Heart left ventricle (tissue), 16 donors: ENCODE data around the gene RABGGTB. TPM values are rescaled to one million over a fixed set of nuclear protein-coding genes. Genes with fewer than 3 reads are reported as not detected.

Source experiments
- ATAC-seq, 4 donors: fragments of 200-7000 bp; cut with Tn5 transposase; one replicate each; pipeline ENCODE4 v1.9.1; 2020 to 2022; ENCODE audit warnings: moderate library complexity in 4 of 4, mild to moderate bottlenecking in 3 of 4, moderate number of reproducible peaks in 1 of 4
- DNase-seq, 5 donors: peaks; one replicate each; pipeline ENCODE4 v3.0.0-alpha.2; 2020
- H3K27ac ChIP-seq, 12 donors: fragments of 200-600 bp; sonication (generic) in 4 of 12; one replicate each; pipeline versions ENCODE4 v1.5.0 to v1.8.0; 2016 to 2022; ENCODE audit warnings: mild to moderate bottlenecking in 2 of 12
- H3K27me3 ChIP-seq, 9 donors: fragments of 200-600 bp; sonication (generic) in 2 of 9; one replicate each; pipeline versions ENCODE4 v1.5.1 to v1.8.0; 2016 to 2022; ENCODE audit warnings: mild to moderate bottlenecking in 3 of 9
- H3K36me3 ChIP-seq, 9 donors: fragments of 200-600 bp; sonication (generic) in 2 of 9; one replicate each; pipeline versions ENCODE4 v1.5.0 to v1.8.0; 2018 to 2022; ENCODE audit warnings: mild to moderate bottlenecking in 2 of 9
- H3K4me1 ChIP-seq, 12 donors: fragments of 200-600 bp; sonication (generic) in 4 of 12; one replicate each; pipeline versions ENCODE4 v1.5.0 to v1.8.0; 2016 to 2022; ENCODE audit warnings: mild to moderate bottlenecking in 3 of 12
- H3K4me3 ChIP-seq, 12 donors: fragments of 200-600 bp; sonication (generic) in 4 of 12; one replicate each; pipeline versions ENCODE4 v1.5.0 to v1.8.0; 2017 to 2022; ENCODE audit warnings: mild to moderate bottlenecking in 9 of 12, moderate library complexity in 4 of 12
- H3K9me3 ChIP-seq, 12 donors: fragments of 200-600 bp; sonication (generic) in 4 of 12; one replicate each; pipeline versions ENCODE4 v1.5.0 to v1.8.0; 2016 to 2022; ENCODE audit warnings: mild to moderate bottlenecking in 1 of 12
- POLR2A ChIP-seq, 2 donors: fragments of 450-650 bp; IDR thresholded peaks; one replicate each; pipeline ENCODE4 v1.6.1; 2017; ENCODE audit warnings: antibody characterized with exemption in 2 of 2, mild to moderate bottlenecking in 2 of 2, moderate library complexity in 2 of 2
- WGBS, 4 donors: extraction: QIAGEN DNeasy Blood & Tissue Kit in 2 of 4; methylation state at CpG; one replicate each; pipeline versions ENCODE4 v1.1.5 to v1.1.7; 2013 to 2018; 5-methylcytosine and 5-hydroxymethylcytosine counted together
- intact Hi-C, 10 donors: fragments of 100-400 bp; cut with DNase I; formaldehyde crosslinking; loops; one replicate each; pipeline versions ENCODE4 v1.11.1 to v1.14.2; 2022
- polyA plus RNA-seq, 2 donors: library from polyadenylated mRNA; stranded (reverse); fragments of 200-250 nt; gene quantifications; one replicate each; pipeline ENCODE4 v1.2.3, GENCODE V29; 2013
- total RNA-seq, 9 donors: library from RNA; depleted of rRNA in 2 of 9; stranded (reverse); fragments of >200 nt in 2 of 9; fragmentation: NEBNext Ultra II Directional in 3 of 9; extraction: Animal tissue kit (Norgen Biotek cat#: 25700) in 3 of 9; gene quantifications; one replicate each; pipeline versions ENCODE4 v1.1.0 to v1.2.4, GENCODE V29; 2016 to 2023
- TF ChIP-seq, protein P1 (sequence below), 12 donors: fragments of 200-600 bp; sonication (generic) in 4 of 12; IDR thresholded peaks; one replicate each; pipeline versions ENCODE4 v1.5.0 to v1.8.0; 2018 to 2022; ENCODE audit warnings: antibody characterized with exemption in 12 of 12, mild to moderate bottlenecking in 5 of 12
- donor health status: ischemic (EF 13 %, LVEDD 7.1; RV severe dilation, severe dysfunction).
- donor health status: healthy with polysubstance abuse.
- donor health status: DM: no; HTN: yes; CAD: no.
- donor health status: DM: no; HTN: no; CAD: no.
- donor health status: ischemic (EF 25% LVEDD 6.9; RV normal size, moderate dysfunction).
- donor health status: ischemic (EF 25% LVEDD 5.7; RV mildly dilated, moderate dysfunction).
- donor health status: healthy.
- donor health status: DM: yes; HTN: yes; CAD: no.
- donor health status: ischemic (EF 35%, LVEDD 5.7; RV mildly dilated, moderate dysfunction).
- donor health status: nonischemic (EF 11% LVEDD 7.7; RV severe dilation, severe dysfunction).
- donor health status: DM: yes; HTN: yes; CAD: no.
- donor health status: PGD.
- donor health status: ischemic (EF 29% LVEDD 5.4; RV normal size, mild dysfunction).
- donor health status: nonischemic (EF 23%, LVEDD 6.1; RV moderate dilation, normal function).

RABGGTB gene
- total and polyA plus RNA-seq, 11 donors: 30.7 to 67.4 (median 55.1) TPM

DNA sequence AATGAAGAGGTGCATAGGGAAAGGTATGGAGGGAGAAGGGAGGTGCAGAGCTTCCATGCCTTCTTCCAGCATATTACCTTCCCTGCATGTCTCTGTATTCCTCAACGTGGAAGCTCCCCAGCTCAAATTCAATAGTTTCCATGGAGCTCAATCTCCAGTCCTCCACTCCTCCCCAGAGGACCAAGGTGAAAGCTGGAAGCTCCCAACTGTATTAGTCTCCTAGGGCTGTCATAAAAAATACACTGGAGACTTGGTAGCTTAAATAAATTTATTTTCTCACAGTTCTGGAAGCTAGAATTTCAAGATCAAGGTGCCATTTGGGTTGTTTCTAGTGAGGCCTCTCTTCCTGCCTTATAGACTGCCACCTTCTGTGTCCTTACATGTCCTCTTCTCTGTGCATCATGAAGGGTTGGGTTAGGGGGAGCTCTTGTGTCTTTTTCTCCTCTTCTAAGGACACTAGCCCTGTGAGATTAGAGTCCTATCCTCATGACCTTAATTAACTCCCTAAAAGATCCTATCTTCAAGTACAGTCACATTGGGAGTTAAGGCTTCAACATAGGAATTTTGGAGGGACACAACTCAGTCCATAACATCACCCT is 21.9 kb upstream of the RABGGTB start:
- intact Hi-C loops: no loop called here
- H3K9me3 ChIP-seq: no peaks in the 10 kb centered on the region
- DNase-seq: no peak
- H3K4me3 ChIP-seq: no peak overlapping the region
- TF ChIP-seq, protein P1, sequence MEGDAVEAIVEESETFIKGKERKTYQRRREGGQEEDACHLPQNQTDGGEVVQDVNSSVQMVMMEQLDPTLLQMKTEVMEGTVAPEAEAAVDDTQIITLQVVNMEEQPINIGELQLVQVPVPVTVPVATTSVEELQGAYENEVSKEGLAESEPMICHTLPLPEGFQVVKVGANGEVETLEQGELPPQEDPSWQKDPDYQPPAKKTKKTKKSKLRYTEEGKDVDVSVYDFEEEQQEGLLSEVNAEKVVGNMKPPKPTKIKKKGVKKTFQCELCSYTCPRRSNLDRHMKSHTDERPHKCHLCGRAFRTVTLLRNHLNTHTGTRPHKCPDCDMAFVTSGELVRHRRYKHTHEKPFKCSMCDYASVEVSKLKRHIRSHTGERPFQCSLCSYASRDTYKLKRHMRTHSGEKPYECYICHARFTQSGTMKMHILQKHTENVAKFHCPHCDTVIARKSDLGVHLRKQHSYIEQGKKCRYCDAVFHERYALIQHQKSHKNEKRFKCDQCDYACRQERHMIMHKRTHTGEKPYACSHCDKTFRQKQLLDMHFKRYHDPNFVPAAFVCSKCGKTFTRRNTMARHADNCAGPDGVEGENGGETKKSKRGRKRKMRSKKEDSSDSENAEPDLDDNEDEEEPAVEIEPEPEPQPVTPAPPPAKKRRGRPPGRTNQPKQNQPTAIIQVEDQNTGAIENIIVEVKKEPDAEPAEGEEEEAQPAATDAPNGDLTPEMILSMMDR (IDR thresholded peaks at IDR 0.05): no peak
- no peak for TF ChIP-seq POLR2A (IDR thresholded peaks at IDR 0.05)
- no peaks in the 10 kb centered on the region for H3K27me3 ChIP-seq
- H3K27ac ChIP-seq: no peak overlapping the region
- ATAC-seq: no peak
- H3K4me1 ChIP-seq: no peaks in the 10 kb centered on the region
- peaks cover 0 to 38% (median 8%) of the 10 kb centered on the region in 9 donors for H3K36me3 ChIP-seq
- 79 to 93% (median 89%) methylated on average over 1 of the region's 1 CpG for WGBS, 4 donors

DNA sequence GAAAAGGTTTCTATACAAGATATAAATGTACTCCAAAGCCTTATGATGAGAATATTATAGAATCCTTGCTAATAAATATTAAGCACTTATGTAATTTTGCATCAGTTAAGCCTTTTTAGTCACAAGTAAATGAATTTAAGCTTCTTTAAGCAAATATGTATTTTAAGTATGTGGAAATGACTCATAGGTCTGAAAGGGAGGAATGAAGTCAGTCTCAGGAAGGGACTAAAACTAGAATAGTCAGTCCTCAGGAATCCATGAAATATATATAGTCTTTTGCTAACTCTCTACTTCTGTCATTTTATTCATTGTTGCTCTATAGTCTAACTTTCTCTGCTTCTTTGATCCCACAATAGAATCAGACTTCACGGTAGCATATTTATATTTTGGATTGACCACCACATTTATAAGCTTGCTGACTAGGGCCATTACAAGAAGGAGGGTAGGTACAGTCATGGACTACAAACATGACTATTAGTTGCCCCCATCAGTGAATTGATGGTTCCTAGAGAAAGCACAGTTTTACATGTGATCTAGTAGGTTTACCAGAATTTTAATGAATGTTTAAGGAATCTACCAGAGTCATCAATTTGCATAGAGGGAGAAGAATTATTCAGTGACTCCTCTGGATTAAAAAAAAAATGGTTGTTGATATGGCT is 20.2 kb upstream of the RABGGTB start:
- Histone ChIP-seq H3K27ac (no peak overlapping the region), H3K4me1 (no peaks in the 10 kb centered on the region), H3K27me3 (no peaks in the 10 kb centered on the region), H3K4me3 (no peak overlapping the region), H3K9me3 (no peaks in the 10 kb centered on the region), H3K36me3 (peaks cover 0 to 36% (median 6%) of the 10 kb centered on the region in 9 donors)
- ATAC-seq (peak in 1 of 4 donors; percentile 43), DNase-seq (no peak)
- intact Hi-C loops: no loop called here
- TF ChIP-seq, protein P1 (IDR thresholded peaks at IDR 0.05): no peak
- TF ChIP-seq POLR2A (IDR thresholded peaks at IDR 0.05): no peak
- WGBS, 4 donors: 81 to 91% (median 87%) methylated on average over 1 of the region's 1 CpG

DNA sequence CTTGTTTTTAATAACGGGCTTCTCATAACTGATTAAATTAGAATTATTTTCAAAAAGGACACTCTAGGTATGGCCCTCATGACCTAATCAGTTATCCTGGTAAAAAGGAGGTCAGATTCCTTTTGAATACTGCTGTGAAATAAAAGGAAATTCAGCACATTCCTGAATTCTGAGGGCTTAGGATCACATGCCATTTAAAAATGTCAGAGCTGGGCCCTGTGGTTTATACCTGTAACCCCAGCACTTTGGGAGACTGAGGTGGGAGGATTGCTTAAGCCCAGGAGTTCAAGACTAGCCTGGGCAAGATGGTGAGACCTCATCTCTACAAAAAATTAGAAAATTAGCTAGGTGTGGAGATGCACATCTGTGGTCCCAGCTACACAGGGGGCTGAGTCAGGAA is 18.0 kb upstream of the RABGGTB start:
- ATAC-seq (no peak), DNase-seq (no peak)
- WGBS, 4 donors: 81 to 93% (median 91%) methylated on average over 1 of the region's 1 CpG
- Histone ChIP-seq H3K36me3 (peaks cover 0 to 14% (median 0%) of the 10 kb centered on the region in 9 donors), H3K4me1 (no peaks in the 10 kb centered on the region), H3K9me3 (no peaks in the 10 kb centered on the region), H3K4me3 (no peak overlapping the region), H3K27me3 (no peaks in the 10 kb centered on the region), H3K27ac (no peak overlapping the region)
- intact Hi-C loops: no loop called here
- TF ChIP-seq, protein P1 (IDR thresholded peaks at IDR 0.05): no peak
- no peak for TF ChIP-seq POLR2A (IDR thresholded peaks at IDR 0.05)

DNA sequence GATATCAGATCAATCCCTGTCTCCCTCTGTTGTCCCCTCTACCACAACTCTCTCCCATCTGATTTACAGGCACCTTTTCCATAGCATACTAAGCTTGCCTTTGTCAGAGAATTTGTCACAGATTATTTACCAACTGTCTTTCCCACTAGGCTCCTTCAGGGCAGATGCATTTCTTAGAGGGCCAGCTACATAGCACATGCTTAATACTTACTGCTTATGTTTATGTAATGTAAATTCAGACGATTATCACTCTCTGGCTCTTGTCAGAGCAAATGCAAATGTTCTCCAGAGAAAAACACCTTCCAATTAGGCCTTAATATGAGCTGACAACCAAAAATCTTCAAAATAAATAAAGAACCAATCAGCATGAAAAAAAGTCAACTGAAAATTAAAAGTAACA is 15.3 kb upstream of the RABGGTB start:
- WGBS, 4 donors: 59 to 79% (median 73%) methylated on average over 1 of the region's 1 CpG
- intact Hi-C loops: no loop called here
- ATAC-seq: no peak

More for the DNA sequence above, 15.3 kb upstream of the RABGGTB start:
- Histone ChIP-seq H3K27ac (no peak overlapping the region), H3K4me1 (no peaks in the 10 kb centered on the region), H3K9me3 (no peaks in the 10 kb centered on the region), H3K27me3 (no peaks in the 10 kb centered on the region), H3K36me3 (no peaks in the 10 kb centered on the region), H3K4me3 (no peak overlapping the region)
- TF ChIP-seq, protein P1 (IDR thresholded peaks at IDR 0.05): no peak
- TF ChIP-seq POLR2A (IDR thresholded peaks at IDR 0.05): no peak
- no peak for DNase-seq
